Breast epithelium (tissue), 4 donors: ENCODE results near the gene PLEKHM2. TPM values are rescaled to one million over a fixed set of nuclear protein-coding genes. Genes with fewer than 3 reads are reported as not detected.

ENCODE experiments used
- DNase-seq, 2 donors: peaks; one replicate each; pipeline ENCODE4 v3.0.0-alpha.2; 2019; ENCODE audit warnings: low spot score in 2 of 2
- H3K27ac ChIP-seq, 2 donors: fragments of 200-600 bp; sonication (generic) in 1 of 2; one replicate each; pipeline ENCODE4 v1.5.1; 2016 to 2019; ENCODE audit warnings: mild to moderate bottlenecking in 1 of 2
- H3K27me3 ChIP-seq, 2 donors: fragments of 200-600 bp; sonication (generic) in 1 of 2; one replicate each; pipeline versions ENCODE4 v1.5.1 to v1.6.0; 2017 to 2019; ENCODE audit warnings: control low read depth in 1 of 2, mild to moderate bottlenecking in 1 of 2
- H3K36me3 ChIP-seq: fragments of 200-600 bp; one replicate; pipeline ENCODE4 v1.5.1; 2019
- H3K4me1 ChIP-seq, 2 donors: fragments of 200-600 bp; sonication (generic); one replicate each; pipeline ENCODE4 v1.5.1; 2016 to 2019; ENCODE audit warnings: control low read depth in 1 of 2
- H3K4me3 ChIP-seq, 3 donors: fragments of 200-600 bp; sonication (generic); 1 replicate in 2 of 3; 2 replicates in 1 of 3; pipeline ENCODE4 v1.5.1; 2016 to 2019; ENCODE audit warnings: mild to moderate bottlenecking in 3 of 3, moderate library complexity in 2 of 3
- H3K9me3 ChIP-seq, 2 donors: fragments of 200-600 bp; sonication (generic) in 1 of 2; one replicate each; pipeline ENCODE4 v1.5.1; 2016 to 2019; ENCODE audit warnings: control low read depth in 1 of 2
- CTCF ChIP-seq, 3 donors: fragments of 450-650 bp; IDR thresholded peaks; one replicate each; pipeline ENCODE4 v1.5.1; 2016 to 2017; ENCODE audit warnings: antibody characterized with exemption in 3 of 3, mild to moderate bottlenecking in 3 of 3, moderate library complexity in 3 of 3
- POLR2A ChIP-seq: fragments of 450-650 bp; IDR thresholded peaks from one replicate; pipeline ENCODE4 v1.6.1; 2016; ENCODE audit warnings: antibody characterized with exemption, mild to moderate bottlenecking, moderate library complexity
- POLR2AphosphoS5 ChIP-seq, 3 donors: sonication (generic); formaldehyde crosslinking; IDR thresholded peaks; one replicate each; pipeline ENCODE4 v1.6.1; 2017; ENCODE audit warnings: antibody characterized with exemption in 3 of 3
- intact Hi-C: fragments of 100-400 bp; cut with DNase I; formaldehyde crosslinking; loops from one replicate; pipeline ENCODE4 v1.15.1; 2023; ENCODE audit warnings: low total_unique reads
- total RNA-seq, 3 donors: library from RNA; depleted of rRNA; stranded (reverse); fragments of >200 nt; gene quantifications; one replicate each; pipeline ENCODE4 v1.1.0, GENCODE V29; 2016

PLEKHM2 gene
- total RNA-seq, 3 donors from 2014 or later = 29.7 to 56.5 (median 41.6) TPM

- Histone ChIP-seq H3K27me3 (no peaks in the 10 kb centered on the region), H3K4me1 (no peaks in the 10 kb centered on the region), H3K4me3 (no peak overlapping the region), H3K36me3 (peaks cover 18% of the 10 kb centered on the region), H3K27ac (no peak overlapping the region), H3K9me3 (no peaks in the 10 kb centered on the region)
- TF ChIP-seq POLR2A = no peak
- no peak for TF ChIP-seq POLR2AphosphoS5 (IDR thresholded peaks at IDR 0.05)
- TF ChIP-seq CTCF (IDR thresholded peaks at IDR 0.05) = no peak
- no peak for DNase-seq
- intact Hi-C loops = no loop called here
Measured at GRCh38 chr1:15726508-15726907, 42.4 kb downstream of the PLEKHM2 start.

- intact Hi-C loops = no loop called here
- no peaks in the 10 kb centered on the region for H3K4me1 ChIP-seq
- H3K36me3 ChIP-seq = peaks cover 18% of the 10 kb centered on the region
- DNase-seq = no peak
- H3K27ac ChIP-seq = no peak overlapping the region
- no peaks in the 10 kb centered on the region for H3K27me3 ChIP-seq
- H3K4me3 ChIP-seq = no peak overlapping the region
- TF ChIP-seq POLR2AphosphoS5 (IDR thresholded peaks at IDR 0.05) (no peak), POLR2A (no peak), CTCF (IDR thresholded peaks at IDR 0.05) (no peak)
- no peaks in the 10 kb centered on the region for H3K9me3 ChIP-seq
Measured at GRCh38 chr1:15727021-15727420, 42.9 kb downstream of the PLEKHM2 start.

GRCh38 chr1:15727424-15727823, 43.3 kb downstream of the PLEKHM2 start:
- TF ChIP-seq POLR2AphosphoS5 (IDR thresholded peaks at IDR 0.05) (no peak), CTCF (IDR thresholded peaks at IDR 0.05) (no peak), POLR2A (no peak)
- Histone ChIP-seq H3K36me3 (peaks cover 18% of the 10 kb centered on the region), H3K27ac (no peak overlapping the region), H3K4me1 (no peaks in the 10 kb centered on the region), H3K27me3 (no peaks in the 10 kb centered on the region), H3K9me3 (no peaks in the 10 kb centered on the region), H3K4me3 (no peak overlapping the region)
- no peak for DNase-seq
- intact Hi-C loops = no loop called here

- no peak for DNase-seq
- Histone ChIP-seq H3K9me3 (no peaks in the 10 kb centered on the region), H3K27ac (no peak overlapping the region), H3K27me3 (no peaks in the 10 kb centered on the region), H3K36me3 (peaks cover 18% of the 10 kb centered on the region), H3K4me3 (no peak overlapping the region), H3K4me1 (no peaks in the 10 kb centered on the region)
- intact Hi-C loops = no loop called here
- TF ChIP-seq CTCF (IDR thresholded peaks at IDR 0.05) (no peak), POLR2A (no peak), POLR2AphosphoS5 (IDR thresholded peaks at IDR 0.05) (no peak)
Measured at GRCh38 chr1:15727866-15728534, 43.9 kb downstream of the PLEKHM2 start.

GRCh38 chr1:15728937-15729657, 45.0 kb downstream of the PLEKHM2 start:
- Histone ChIP-seq H3K4me3 (no peak overlapping the region), H3K36me3 (peaks cover 28% of the 10 kb centered on the region), H3K9me3 (no peaks in the 10 kb centered on the region), H3K27me3 (no peaks in the 10 kb centered on the region), H3K4me1 (no peaks in the 10 kb centered on the region), H3K27ac (peak overlapping the region in 1 of 2 donors; percentile 12)
- intact Hi-C loops = no loop called here
- no peak for TF ChIP-seq CTCF (IDR thresholded peaks at IDR 0.05)
- no peak for TF ChIP-seq POLR2A
- TF ChIP-seq POLR2AphosphoS5 (IDR thresholded peaks at IDR 0.05) = no peak
- no peak for DNase-seq
